Panc1 (cell line): ENCODE results near the gene BMX. TPM values are rescaled to one million over a fixed set of nuclear protein-coding genes. Genes with fewer than 3 reads are reported as not detected.

Experiments used
- ATAC-seq: fragments of 200-7000 bp; cut with Tn5 transposase; 2 replicates; pipeline ENCODE4 v1.9.1; 2020; ENCODE audit warnings: mild to moderate bottlenecking, moderate library complexity
- BruUV-seq: library from RNA; stranded (reverse); fragments of 400-500 nt; replicated peaks from 2 replicates; lab custom pipeline; 2021; lab: Mats Ljungman, UMichigan
- CTCF ChIA-PET: fragments of 300-600 bp; sonication (Branson Sonifier 250); formaldehyde crosslinking; loops from one replicate; lab custom pipeline; 2022; ENCODE audit warnings: antibody characterized with exemption; lab: Charles Lee
- POLR2A ChIA-PET: fragments of 300-600 bp; sonication (Branson Sonifier 250); formaldehyde crosslinking; loops from one replicate; lab custom pipeline; 2022; ENCODE audit warnings: antibody characterized with exemption; lab: Charles Lee
- DNase-seq: peaks from one replicate; pipeline ENCODE4 v3.0.0-alpha.2; 2010; ENCODE audit warnings: low read depth, low spot score
- H3K27ac ChIP-seq: 2 replicates; pipeline ENCODE4 v1.5.1; 2011; ENCODE audit warnings: mild to moderate bottlenecking, low read length, inconsistent platforms
- H3K27me3 ChIP-seq: fragments of 200-500 bp; sonication (Bioruptor generic); 2 replicates; pipeline ENCODE4 v1.6.0; 2014; ENCODE audit warnings: low read length, inconsistent platforms; ENCODE audit not compliant: control insufficient read depth, insufficient read depth
- H3K36me3 ChIP-seq: fragments of 200-500 bp; sonication (Bioruptor generic); 2 replicates; pipeline ENCODE4 v1.5.1; 2014; ENCODE audit warnings: inconsistent platforms, mild to moderate bottlenecking, low read length, moderate library complexity; ENCODE audit not compliant: control insufficient read depth, insufficient read depth
- H3K4me1 ChIP-seq: 2 replicates; pipeline ENCODE4 v1.5.1; 2011; ENCODE audit warnings: inconsistent platforms, mild to moderate bottlenecking, low read length, moderate library complexity; ENCODE audit not compliant: control insufficient read depth, insufficient read depth
- H3K4me3 ChIP-seq, 2 experiments: 2 replicates each; pipeline ENCODE4 v1.5.1; 2011 to 2012; ENCODE audit warnings: low read depth in 2 of 2, low read length in 2 of 2, mild to moderate bottlenecking in 2 of 2, inconsistent platforms in 1 of 2, moderate library complexity in 1 of 2
- H3K9me3 ChIP-seq: fragments of 200-500 bp; sonication (Bioruptor generic); 2 replicates; pipeline ENCODE4 v1.5.1; 2014; ENCODE audit warnings: low read depth, mild to moderate bottlenecking, inconsistent platforms, low read length, moderate library complexity; ENCODE audit not compliant: control insufficient read depth, insufficient read depth
- CTCF ChIP-seq: fragments of 450-650 bp; IDR thresholded peaks from 2 replicates; pipeline ENCODE4 v1.5.1; 2017; ENCODE audit warnings: mild to moderate bottlenecking
- POLR2AphosphoS5 ChIP-seq: IDR thresholded peaks from 2 replicates; pipeline ENCODE4 v1.6.1; 2012; ENCODE audit warnings: mild to moderate bottlenecking, low read depth, low read length, moderate library complexity
- REST ChIP-seq, 2 experiments: IDR thresholded peaks; 2 replicates each; pipeline ENCODE4 v1.6.1; 2011 to 2012; ENCODE audit warnings: low read depth in 2 of 2, control low read depth in 1 of 2, low read length in 1 of 2, mild to moderate bottlenecking in 1 of 2, moderate library complexity in 1 of 2; ENCODE audit not compliant: insufficient read depth in 1 of 2
- SIN3A ChIP-seq: IDR thresholded peaks from 2 replicates; pipeline ENCODE4 v1.6.1; 2012; ENCODE audit warnings: low read depth, mild to moderate bottlenecking, low read length, moderate library complexity, borderline replicate concordance; ENCODE audit not compliant: insufficient read depth
- TCF7L2 ChIP-seq: IDR thresholded peaks from 2 replicates; pipeline ENCODE4 v1.6.1; 2011; ENCODE audit warnings: mild to moderate bottlenecking, low read depth, low read length, inconsistent platforms
- in situ Hi-C: cut with HindIII; loops from 2 replicates; pipeline ENCODE4 v1.10.0; 2016; ENCODE audit warnings: low sequenced_read_pairs, low pct_unique_long_range_greater_than_20kb
- intact Hi-C: fragments of 100-400 bp; cut with micrococcal nuclease; formaldehyde crosslinking; loops from one replicate; pipeline ENCODE4 v1.10.0; 2022; ENCODE audit not compliant: unreplicated experiment
- total RNA-seq: library from RNA; stranded (reverse); gene quantifications from one replicate; pipeline ENCODE4 v1.2.1, GENCODE V29; 2021; ENCODE audit not compliant: unreplicated experiment

BMX gene
- total RNA-seq, 1 experiment from 2014 or later: not detected

- no TSS peak for BruUV-seq
- Histone ChIP-seq H3K27me3 (no peaks in the 10 kb centered on the region), H3K27ac (no peak overlapping the region), H3K36me3 (no peaks in the 10 kb centered on the region), H3K4me1 (no peaks in the 10 kb centered on the region), H3K4me3 (no peak overlapping the region), H3K9me3 (no peaks in the 10 kb centered on the region)
- ChIA-PET POLR2A (no interaction called here), CTCF (no interaction called here)
- ATAC-seq: no peak
- no peak for TF ChIP-seq REST (IDR thresholded peaks at IDR 0.05; ENCODE audit: insufficient read depth in 1 of 2, low read depth in 2 of 2, low read length in 1 of 2)
- no peak for TF ChIP-seq SIN3A
- no peak for TF ChIP-seq CTCF
- no peak for TF ChIP-seq POLR2AphosphoS5
- no peak for TF ChIP-seq TCF7L2
- in situ Hi-C loops: no loop called here
- DNase-seq: no peak
- intact Hi-C loops: no loop called here
Measured at GRCh38 chrX:15474028-15474427, 26.6 kb upstream of the BMX start.

GRCh38 chrX:15475021-15475420, 25.6 kb upstream of the BMX start:
- TF ChIP-seq POLR2AphosphoS5 (no peak), CTCF (no peak), REST (IDR thresholded peaks at IDR 0.05; ENCODE audit: insufficient read depth in 1 of 2, low read depth in 2 of 2, low read length in 1 of 2) (no peak), SIN3A (no peak), TCF7L2 (no peak)
- H3K36me3 ChIP-seq: no peaks in the 10 kb centered on the region
- H3K4me3 ChIP-seq: no peak overlapping the region
- ATAC-seq (no peak), DNase-seq (no peak)
- BruUV-seq: no TSS peak
- in situ Hi-C loops: no loop called here
- intact Hi-C loops: no loop called here
- H3K27me3 ChIP-seq: no peaks in the 10 kb centered on the region
- ChIA-PET CTCF (no interaction called here), POLR2A (no interaction called here)
- no peaks in the 10 kb centered on the region for H3K4me1 ChIP-seq
- H3K9me3 ChIP-seq: no peaks in the 10 kb centered on the region
- no peak overlapping the region for H3K27ac ChIP-seq
